ENCODE results near the gene MBNL2.

- TF ChIP-seq CTCF (IDR thresholded peaks at IDR 0.05): no peak
- TF ChIP-seq POLR2A (IDR thresholded peaks at IDR 0.05): no peak
Observed at GRCh38 chr13:97254816-97255215, 32.7 kb downstream of the MBNL2 start.

Measured in breast epithelium (tissue), 3 donors.